ENCODE results near the gene KCNJ5. TPM values are rescaled to one million over a fixed set of nuclear protein-coding genes. Genes with fewer than 3 reads are reported as not detected.

Gene KCNJ5
- total RNA-seq, 1 experiment from 2014 or later, result 0.17 TPM

DNA sequence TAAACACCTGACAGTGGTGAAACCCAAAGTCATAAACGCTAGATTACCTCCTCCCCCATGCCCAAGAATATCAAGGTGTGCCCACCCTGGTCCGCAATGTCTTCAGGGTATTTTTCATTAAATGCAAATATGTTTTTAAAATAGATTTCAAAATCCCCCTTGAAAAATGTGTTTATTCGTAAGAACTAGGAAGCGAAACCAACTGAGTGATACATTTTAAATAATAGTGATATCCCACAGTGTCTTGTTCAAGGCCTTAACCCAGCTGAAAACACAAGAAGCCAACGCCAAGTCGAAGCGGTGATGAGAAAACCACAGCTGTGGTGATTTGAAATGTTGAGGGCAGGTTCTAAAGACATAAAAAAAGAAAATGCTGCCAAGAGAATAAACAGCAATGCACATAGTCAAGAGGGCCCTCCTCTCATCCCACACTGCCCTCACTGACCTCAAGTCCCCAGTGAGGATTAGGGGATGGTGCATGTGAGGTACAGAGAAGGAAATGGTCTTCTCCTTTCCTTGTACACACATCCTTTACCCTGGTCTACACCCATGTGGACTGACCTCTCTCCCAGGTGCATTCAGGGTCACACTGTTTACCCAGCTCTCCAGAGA is 49.6 kb upstream of the KCNJ5 start:
- BruUV-seq (replicated peaks), result no TSS peak

DNA sequence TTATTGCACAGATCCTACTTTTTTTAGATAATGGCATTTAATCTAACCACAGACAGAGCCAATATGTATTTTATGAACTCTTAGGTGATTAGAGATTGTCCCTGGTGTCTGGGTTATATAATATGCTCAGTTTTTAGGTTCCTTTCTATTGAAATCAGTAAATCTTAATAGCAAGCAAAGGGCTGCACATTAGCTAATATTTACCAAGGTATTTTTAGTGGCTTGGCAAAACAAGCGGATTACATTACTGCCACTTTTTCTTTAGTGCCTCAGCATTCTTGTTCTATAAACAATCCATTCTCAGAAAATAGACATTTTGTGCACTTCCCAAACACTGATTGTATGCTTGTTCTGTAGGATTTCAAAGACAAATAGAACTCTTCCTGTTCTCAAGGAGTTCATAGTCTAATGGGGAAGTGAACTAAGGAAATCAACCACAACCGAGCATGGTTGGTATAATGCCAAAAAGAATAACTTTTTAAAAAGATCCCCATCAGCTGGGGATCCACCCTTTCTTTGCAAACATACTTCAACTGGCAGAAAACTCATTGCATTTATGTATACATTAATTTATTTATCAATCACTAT is 47.9 kb upstream of the KCNJ5 start:
- no peak for ATAC-seq
- TF ChIP-seq JUND (IDR thresholded peaks at IDR 0.05) (no peak), ZNF274 (IDR thresholded peaks at IDR 0.05; ENCODE audit: low read depth, low read length) (no peak), SP1 (IDR thresholded peaks at IDR 0.05; ENCODE audit: low read depth) (no peak), RAD21 (IDR thresholded peaks at IDR 0.05; ENCODE audit: low read depth) (no peak)

More for the DNA sequence above, 49.6 kb upstream of the KCNJ5 start:
- Histone ChIP-seq H3K4me3 (replicated peaks in 1 of 2; ENCODE audit: low read depth in 1 of 2, low read length in 2 of 2) (no peak overlapping the region), H3K4me1 (ENCODE audit: control insufficient read depth in 1 of 2, insufficient read depth in 2 of 2, low read length in 2 of 2) (no peaks in the 10 kb centered on the region), H3K9me2 (ENCODE audit: insufficient read depth) (no peaks in the 10 kb centered on the region), H3K9ac (ENCODE audit: low read length) (no peak overlapping the region), H3K36me3 (ENCODE audit: control insufficient read depth in 1 of 2, insufficient read depth in 2 of 2, low read length in 2 of 2) (no peaks in the 10 kb centered on the region), H3K79me2 (ENCODE audit: insufficient read depth, low read length) (no peaks in the 10 kb centered on the region), H2AFZ (ENCODE audit: low read depth, low read length, poor library complexity, severe bottlenecking) (no peak overlapping the region), H3K9me3 (ENCODE audit: control insufficient read depth in 1 of 2, insufficient read depth in 1 of 2, low read depth in 1 of 2, low read length in 2 of 2) (no peaks in the 10 kb centered on the region), H3K27ac (ENCODE audit: low read depth, low read length) (no peak overlapping the region), H3K27me3 (ENCODE audit: insufficient read depth, low read length) (peaks cover 37% of the 10 kb centered on the region), H4K20me1 (ENCODE audit: insufficient read depth) (no peaks in the 10 kb centered on the region), H3K4me2 (ENCODE audit: low read length) (no peak overlapping the region)
- intact Hi-C loops (cut with micrococcal nuclease), result no loop called here
- ChIA-PET CTCF (interaction anchor here (0.9 kb wide), 1 partner anchor 684 kb away, joined by 3 read pairs; no protein-coding TSS in a partner anchor), RAD21 (ENCODE audit: low non-redundant PET in 1 of 2, low total read pairs in 2 of 2, uncharacterized antibody in 2 of 2, unreplicated experiment in 2 of 2) (no interaction called here), POLR2A (no interaction called here)
- DNase-seq (ENCODE audit: low read depth, low spot score), result no peak
- no peak for TF ChIP-seq EZH2phosphoT487 (IDR thresholded peaks at IDR 0.05; ENCODE audit: borderline replicate concordance)
- TF ChIP-seq, protein P1, sequence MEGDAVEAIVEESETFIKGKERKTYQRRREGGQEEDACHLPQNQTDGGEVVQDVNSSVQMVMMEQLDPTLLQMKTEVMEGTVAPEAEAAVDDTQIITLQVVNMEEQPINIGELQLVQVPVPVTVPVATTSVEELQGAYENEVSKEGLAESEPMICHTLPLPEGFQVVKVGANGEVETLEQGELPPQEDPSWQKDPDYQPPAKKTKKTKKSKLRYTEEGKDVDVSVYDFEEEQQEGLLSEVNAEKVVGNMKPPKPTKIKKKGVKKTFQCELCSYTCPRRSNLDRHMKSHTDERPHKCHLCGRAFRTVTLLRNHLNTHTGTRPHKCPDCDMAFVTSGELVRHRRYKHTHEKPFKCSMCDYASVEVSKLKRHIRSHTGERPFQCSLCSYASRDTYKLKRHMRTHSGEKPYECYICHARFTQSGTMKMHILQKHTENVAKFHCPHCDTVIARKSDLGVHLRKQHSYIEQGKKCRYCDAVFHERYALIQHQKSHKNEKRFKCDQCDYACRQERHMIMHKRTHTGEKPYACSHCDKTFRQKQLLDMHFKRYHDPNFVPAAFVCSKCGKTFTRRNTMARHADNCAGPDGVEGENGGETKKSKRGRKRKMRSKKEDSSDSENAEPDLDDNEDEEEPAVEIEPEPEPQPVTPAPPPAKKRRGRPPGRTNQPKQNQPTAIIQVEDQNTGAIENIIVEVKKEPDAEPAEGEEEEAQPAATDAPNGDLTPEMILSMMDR (IDR thresholded peaks at IDR 0.05 in 2 of 3, conservative IDR thresholded peaks at IDR 0.05 in 1 of 3; ENCODE audit: borderline replicate concordance in 1 of 3, insufficient read depth in 1 of 3, low read depth in 2 of 3, low read length in 2 of 3), result no peak
- no peak for ATAC-seq

More for the DNA sequence above, 47.9 kb upstream of the KCNJ5 start:
- no peak for DNase-seq (ENCODE audit: low read depth, low spot score)
- Histone ChIP-seq H3K27me3 (ENCODE audit: insufficient read depth, low read length) (peaks cover 37% of the 10 kb centered on the region), H4K20me1 (ENCODE audit: insufficient read depth) (no peaks in the 10 kb centered on the region), H3K4me2 (ENCODE audit: low read length) (no peak overlapping the region), H3K9me3 (ENCODE audit: control insufficient read depth in 1 of 2, insufficient read depth in 1 of 2, low read depth in 1 of 2, low read length in 2 of 2) (no peaks in the 10 kb centered on the region), H3K9ac (ENCODE audit: low read length) (no peak overlapping the region), H3K4me3 (replicated peaks in 1 of 2; ENCODE audit: low read depth in 1 of 2, low read length in 2 of 2) (no peak overlapping the region), H3K9me2 (ENCODE audit: insufficient read depth) (no peaks in the 10 kb centered on the region), H3K4me1 (ENCODE audit: control insufficient read depth in 1 of 2, insufficient read depth in 2 of 2, low read length in 2 of 2) (no peaks in the 10 kb centered on the region), H3K79me2 (ENCODE audit: insufficient read depth, low read length) (no peaks in the 10 kb centered on the region), H3K27ac (ENCODE audit: low read depth, low read length) (no peak overlapping the region), H2AFZ (ENCODE audit: low read depth, low read length, poor library complexity, severe bottlenecking) (no peak overlapping the region), H3K36me3 (ENCODE audit: control insufficient read depth in 1 of 2, insufficient read depth in 2 of 2, low read length in 2 of 2) (no peaks in the 10 kb centered on the region)
- CTCF ChIA-PET, result interaction anchor here (1.3 kb wide), 1 partner anchor 12 kb away, joined by 4 read pairs; no protein-coding TSS in a partner anchor
- RAD21 ChIA-PET (ENCODE audit: low non-redundant PET in 1 of 2, low total read pairs in 2 of 2, uncharacterized antibody in 2 of 2, unreplicated experiment in 2 of 2), result no interaction called here
- POLR2A ChIA-PET, result no interaction called here
- no TSS peak for BruUV-seq (replicated peaks)
- intact Hi-C loops (cut with micrococcal nuclease), result no loop called here
